Body of pancreas (tissue), 4 donors: ENCODE measurements around the gene SLCO1B1. TPM values are rescaled to one million over a fixed set of nuclear protein-coding genes. Genes with fewer than 3 reads are reported as not detected.
"Not testable (repeated sequence)": the region's sequence is repeated elsewhere in the genome, so short reads cannot be mapped to it uniquely, and the experiment has no call there.

Experiments used
- ATAC-seq: fragments of 150-250 bp; one replicate; pipeline ENCODE4 v1.9.1; 2016
- DNase-seq, 4 donors: peaks; one replicate each; pipeline ENCODE4 v3.0.0-alpha.2; 2019
- H3K27ac ChIP-seq, 4 donors: fragments of 200-600 bp; sonication (generic); 1 replicate in 3 of 4; 2 replicates in 1 of 4; pipeline versions ENCODE4 v1.5.1 to v1.6.1; 2016 to 2019; ENCODE audit warnings: mild to moderate bottlenecking in 1 of 4, mixed read lengths in 1 of 4, moderate library complexity in 1 of 4
- H3K27me3 ChIP-seq, 2 donors: fragments of 200-600 bp; sonication (generic); one replicate each; pipeline ENCODE4 v1.6.0; 2016; ENCODE audit warnings: mild to moderate bottlenecking in 1 of 2
- H3K36me3 ChIP-seq, 2 donors: fragments of 200-600 bp; sonication (generic); replicated peaks in 1 of 2; 2 replicates each; pipeline ENCODE4 v1.5.1; 2016; ENCODE audit warnings: low read depth in 2 of 2; ENCODE audit not compliant: insufficient read depth in 1 of 2
- H3K4me1 ChIP-seq: fragments of 200-600 bp; sonication (generic); one replicate; pipeline ENCODE4 v1.6.0; 2016
- H3K4me3 ChIP-seq, 2 donors: fragments of 200-600 bp; sonication (generic); 1 replicate in 1 of 2; 2 replicates in 1 of 2; pipeline ENCODE4 v1.5.1; 2016 to 2019
- H3K9me3 ChIP-seq, 3 donors: fragments of 200-600 bp; sonication (generic); 1 replicate in 2 of 3; 2 replicates in 1 of 3; pipeline ENCODE4 v1.5.1; 2016
- CTCF ChIP-seq, 7 experiments: fragments of 450-650 bp in 4 of 7; fragments of 200-600 bp in 3 of 7; sonication (generic) in 3 of 7; IDR thresholded peaks; one replicate each; pipeline ENCODE4 v1.5.1; 2016 to 2019; ENCODE audit warnings: antibody characterized with exemption in 7 of 7
- POLR2A ChIP-seq, 3 donors: fragments of 450-650 bp; IDR thresholded peaks; one replicate each; pipeline ENCODE4 v1.6.1; 2016; ENCODE audit warnings: antibody characterized with exemption in 3 of 3, mild to moderate bottlenecking in 2 of 3
- WGBS, 2 donors: methylation state at CpG; one replicate each; pipeline ENCODE4 v1.1.5; 2017; 5-methylcytosine and 5-hydroxymethylcytosine counted together
- intact Hi-C: fragments of 100-400 bp; cut with DNase I; formaldehyde crosslinking; loops from one replicate; pipeline ENCODE4 v1.15.1; 2023
- total RNA-seq, 2 donors: library from RNA; depleted of rRNA; stranded (reverse); fragments of >200 nt; gene quantifications; one replicate each; pipeline ENCODE4 v1.1.0, GENCODE V29; 2016

Gene SLCO1B1
- total RNA-seq, 2 donors from 2014 or later, result not detected

GRCh38 chr12:21118760-21119159 lies 12.2 kb upstream of the SLCO1B1 start:
- intact Hi-C loops, result no loop called here
- Histone ChIP-seq H3K27ac (no peak overlapping the region), H3K36me3 (no peaks in the 10 kb centered on the region), H3K4me3 (no peak overlapping the region), H3K9me3 (no peaks in the 10 kb centered on the region), H3K27me3 (no peaks in the 10 kb centered on the region), H3K4me1 (no peaks in the 10 kb centered on the region)
- whole genome bisulfite sequencing, 2 donors, result 24 to 40% methylated on average over 1 of the region's 1 CpG
- DNase-seq, result no peak
- ATAC-seq, result no peak
- TF ChIP-seq POLR2A (IDR thresholded peaks at IDR 0.05) (no peak), CTCF (IDR thresholded peaks at IDR 0.05) (no peak)

GRCh38 chr12:21129351-21129750 lies 1.6 kb upstream of the SLCO1B1 start:
- no peak for DNase-seq
- Histone ChIP-seq H3K9me3 (no peaks in the 10 kb centered on the region), H3K4me1 (no peaks in the 10 kb centered on the region), H3K27ac (no peak overlapping the region), H3K36me3 (no peaks in the 10 kb centered on the region), H3K4me3 (no peak overlapping the region), H3K27me3 (no peaks in the 10 kb centered on the region)
- TF ChIP-seq POLR2A (IDR thresholded peaks at IDR 0.05) (no peak), CTCF (IDR thresholded peaks at IDR 0.05) (no peak)
- 28 to 32% methylated on average over 3 of the region's 3 CpGs for WGBS, 2 donors
- no peak for ATAC-seq
- intact Hi-C loops, result no loop called here

- Histone ChIP-seq H3K4me1 (no peaks in the 10 kb centered on the region), H3K4me3 (no peak overlapping the region), H3K27me3 (no peaks in the 10 kb centered on the region), H3K27ac (no peak overlapping the region), H3K9me3 (no peaks in the 10 kb centered on the region), H3K36me3 (no peaks in the 10 kb centered on the region)
- ATAC-seq (no peak), DNase-seq (no peak)
- intact Hi-C loops, result no loop called here
- no peak for TF ChIP-seq CTCF (IDR thresholded peaks at IDR 0.05)
- TF ChIP-seq POLR2A (IDR thresholded peaks at IDR 0.05), result no peak
- 21 to 24% methylated on average over 1 of the region's 1 CpG for WGBS, 2 donors
Observed at GRCh38 chr12:21129906-21130305, 1.1 kb upstream of the SLCO1B1 start.

GRCh38 chr12:21137318-21137999 lies 6.5 kb downstream of the SLCO1B1 start:
- intact Hi-C loops, H3K27ac ChIP-seq, H3K36me3 ChIP-seq, H3K9me3 ChIP-seq, H3K4me1 ChIP-seq, H3K27me3 ChIP-seq, ATAC-seq, H3K4me3 ChIP-seq, DNase-seq: not testable (repeated sequence)
- 79 to 80% methylated on average over 13 to 14 of the region's 14 CpGs for WGBS, 2 donors

- intact Hi-C loops, result no loop called here
- no peak for DNase-seq
- H3K27me3 ChIP-seq, result no peaks in the 10 kb centered on the region
- 48 to 56% methylated on average over 2 of the region's 2 CpGs for whole genome bisulfite sequencing, 2 donors
- H3K4me3 ChIP-seq, result no peak overlapping the region
- no peaks in the 10 kb centered on the region for H3K36me3 ChIP-seq
- peaks cover 5% of the 10 kb centered on the region for H3K4me1 ChIP-seq
- no peak for TF ChIP-seq POLR2A (IDR thresholded peaks at IDR 0.05)
- no peak for TF ChIP-seq CTCF (IDR thresholded peaks at IDR 0.05)
- no peak for ATAC-seq
- H3K9me3 ChIP-seq, result no peaks in the 10 kb centered on the region
- H3K27ac ChIP-seq, result no peak overlapping the region
Observed at GRCh38 chr12:21138016-21138415, 7.0 kb downstream of the SLCO1B1 start.
